A673 (cell line): Measurements from ENCODE around the gene DNASE1. TPM values are rescaled to one million over a fixed set of nuclear protein-coding genes. Genes with fewer than 3 reads are reported as not detected.
A peak's percentile ranks its signal among the peaks of the same experiment; 100 is the strongest.

Source experiments
- BruUV-seq: library from RNA; stranded (reverse); fragments of 400-500 nt; replicated peaks from 2 replicates; lab custom pipeline; 2021; lab: Mats Ljungman, UMichigan
- CTCF ChIA-PET: fragments of 300-600 bp; sonication (Branson Sonifier 250); formaldehyde crosslinking; loops from one replicate; lab custom pipeline; 2022; ENCODE audit warnings: antibody characterized with exemption; lab: Charles Lee
- POLR2A ChIA-PET: fragments of 300-600 bp; sonication (Branson Sonifier 250); formaldehyde crosslinking; loops from one replicate; lab custom pipeline; 2022; ENCODE audit warnings: antibody characterized with exemption; ENCODE audit not compliant: low non-redundant PET; lab: Charles Lee
- DNase-seq: peaks from one replicate; pipeline ENCODE4 v3.0.0-alpha.2; 2015; ENCODE audit warnings: low spot score
- H3K27ac ChIP-seq: fragments of 200-600 bp; sonication (generic); 2 replicates; pipeline ENCODE4 v1.5.1; 2016; ENCODE audit warnings: mixed run types, low read depth, mild to moderate bottlenecking, mixed read lengths, antibody characterized with exemption, low read length; ENCODE audit not compliant: poor library complexity, severe bottlenecking
- H3K27me3 ChIP-seq: fragments of 200-600 bp; sonication (generic); replicated peaks from 2 replicates; pipeline ENCODE4 v1.6.1; 2017; ENCODE audit warnings: mixed run types, low read depth, mild to moderate bottlenecking, mixed read lengths, antibody characterized with exemption, low read length; ENCODE audit not compliant: insufficient read depth, poor library complexity
- H3K36me3 ChIP-seq: fragments of 200-600 bp; sonication (generic); 2 replicates; pipeline ENCODE4 v1.6.1; 2016; ENCODE audit warnings: mixed run types, mild to moderate bottlenecking, mixed read lengths, antibody characterized with exemption, low read length; ENCODE audit not compliant: insufficient read depth, poor library complexity, severe bottlenecking
- H3K4me1 ChIP-seq: fragments of 200-600 bp; sonication (generic); 2 replicates; pipeline ENCODE4 v1.6.1; 2017; ENCODE audit warnings: mixed run types, mild to moderate bottlenecking, mixed read lengths, antibody characterized with exemption, low read length; ENCODE audit not compliant: insufficient read depth, poor library complexity, severe bottlenecking
- H3K4me3 ChIP-seq: fragments of 200-600 bp; sonication (generic); 2 replicates; pipeline ENCODE4 v1.5.1; 2016; ENCODE audit warnings: low read depth, mixed run types, mild to moderate bottlenecking, mixed read lengths, low read length; ENCODE audit not compliant: poor library complexity, severe bottlenecking
- H3K9me3 ChIP-seq: fragments of 200-600 bp; sonication (generic); 2 replicates; pipeline ENCODE4 v1.6.1; 2016; ENCODE audit warnings: mixed run types, low read depth, mild to moderate bottlenecking, mixed read lengths, antibody characterized with exemption, low read length; ENCODE audit not compliant: poor library complexity, severe bottlenecking
- CTCF ChIP-seq: fragments of 300-800, 200-600 bp; sonication (generic); conservative IDR thresholded peaks from 2 replicates; pipeline ENCODE4 v1.5.1; 2017; ENCODE audit warnings: low read depth, mild to moderate bottlenecking, antibody characterized with exemption, low read length, moderate library complexity, mixed read lengths
- EZH2 ChIP-seq: fragments of 200-600 bp; sonication (generic); IDR thresholded peaks from 2 replicates; pipeline ENCODE4 v1.6.1; 2017; ENCODE audit warnings: borderline replicate concordance, low read depth, mild to moderate bottlenecking, mixed read lengths, antibody characterized with exemption, low read length; ENCODE audit not compliant: poor library complexity, severe bottlenecking
- intact Hi-C: fragments of 100-400 bp; cut with micrococcal nuclease; formaldehyde crosslinking; loops from one replicate; pipeline ENCODE4 v1.10.0; 2022; ENCODE audit not compliant: unreplicated experiment
- total RNA-seq: library from RNA; stranded (reverse); gene quantifications from 2 replicates; pipeline ENCODE4 v1.2.3, GENCODE V29; 2021

The DNASE1 gene
- total RNA-seq, 1 experiment from 2014 or later, result 17.9 TPM

GRCh38 chr16:3645504-3646347 lies 8.8 kb upstream of the DNASE1 start:
- Histone ChIP-seq H3K27me3 (no peaks in the 10 kb centered on the region), H3K36me3 (peaks cover under 1% of the 10 kb centered on the region), H3K9me3 (no peaks in the 10 kb centered on the region), H3K27ac (peak overlapping the region; percentile 68), H3K4me3 (no peak overlapping the region), H3K4me1 (peaks cover 10% of the 10 kb centered on the region)
- intact Hi-C loops, result no loop called here
- POLR2A ChIA-PET, result no interaction called here
- CTCF ChIA-PET, result no interaction called here
- peak; percentile 51 for DNase-seq
- no TSS peak for BruUV-seq
- TF ChIP-seq EZH2 (no peak), CTCF (no peak)

- CTCF ChIA-PET, result no interaction called here
- no TSS peak for BruUV-seq
- H3K27ac ChIP-seq, result peak overlapping the region; percentile 7
- POLR2A ChIA-PET, result no interaction called here
- no peaks in the 10 kb centered on the region for H3K27me3 ChIP-seq
- DNase-seq, result no peak
- TF ChIP-seq EZH2, result no peak
- no peak for TF ChIP-seq CTCF
- H3K9me3 ChIP-seq, result no peaks in the 10 kb centered on the region
- no peak overlapping the region for H3K4me3 ChIP-seq
- intact Hi-C loops, result no loop called here
- peaks cover 10% of the 10 kb centered on the region for H3K4me1 ChIP-seq
- peaks cover 7% of the 10 kb centered on the region for H3K36me3 ChIP-seq
These were observed 8.1 kb upstream of the DNASE1 start for GRCh38 chr16:3646348-3646920.

- Histone ChIP-seq H3K4me3 (no peak overlapping the region), H3K9me3 (no peaks in the 10 kb centered on the region), H3K36me3 (peaks cover 28% of the 10 kb centered on the region), H3K4me1 (peaks cover 2% of the 10 kb centered on the region), H3K27me3 (no peaks in the 10 kb centered on the region), H3K27ac (no peak overlapping the region)
- TF ChIP-seq EZH2 (no peak), CTCF (no peak)
- no peak for DNase-seq
- intact Hi-C loops, result no loop called here
- POLR2A ChIA-PET, result no interaction called here
- CTCF ChIA-PET, result no interaction called here
- BruUV-seq, result no TSS peak
These were observed 3.7 kb upstream of the DNASE1 start for GRCh38 chr16:3650631-3651265.
